CD14-positive monocyte (primary cell): ENCODE results near the gene NAGS. TPM values are rescaled to one million over a fixed set of nuclear protein-coding genes. Genes with fewer than 3 reads are reported as not detected.

Experiments used
- DNase-seq, 3 donors: peaks; one replicate each; pipeline ENCODE4 v3.0.0-alpha.2; 2011 to 2022
- H2AFZ ChIP-seq: 2 replicates; pipeline ENCODE4 v1.6.0; 2012; ENCODE audit warnings: mild to moderate bottlenecking, low read depth, low read length, inconsistent platforms; ENCODE audit not compliant: insufficient read depth, poor library complexity, severe bottlenecking
- H3K27ac ChIP-seq, 2 donors: 1 replicate in 1 of 2; 2 replicates in 1 of 2; pipeline ENCODE4 v1.5.1; 2012 to 2013; ENCODE audit warnings: low read length in 2 of 2, control low read depth in 1 of 2, inconsistent platforms in 1 of 2, low read depth in 1 of 2, mild to moderate bottlenecking in 1 of 2
- H3K27me3 ChIP-seq, 2 donors: one replicate each; pipeline versions ENCODE4 v1.6.0 to v1.6.1; 2011 to 2013; ENCODE audit warnings: low read length in 2 of 2; ENCODE audit not compliant: control insufficient read depth in 2 of 2, insufficient read depth in 2 of 2
- H3K36me3 ChIP-seq, 2 donors: replicated peaks in 1 of 2; 1 replicate in 1 of 2; 2 replicates in 1 of 2; pipeline versions ENCODE4 v1.5.1 to v1.6.1; 2012 to 2013; ENCODE audit warnings: low read length in 2 of 2, control low read depth in 1 of 2, inconsistent platforms in 1 of 2, mild to moderate bottlenecking in 1 of 2; ENCODE audit not compliant: insufficient read depth in 2 of 2, control insufficient read depth in 1 of 2
- H3K4me1 ChIP-seq, 2 donors: 1 replicate in 1 of 2; 2 replicates in 1 of 2; pipeline versions ENCODE4 v1.5.1 to v1.6.1; 2012 to 2013; ENCODE audit warnings: low read length in 2 of 2, control low read depth in 1 of 2, inconsistent platforms in 1 of 2, mild to moderate bottlenecking in 1 of 2, moderate library complexity in 1 of 2; ENCODE audit not compliant: insufficient read depth in 2 of 2, control insufficient read depth in 1 of 2
- H3K4me2 ChIP-seq: replicated peaks from 2 replicates; pipeline ENCODE3; 2012; ENCODE audit warnings: low read length, moderate library complexity, mild to moderate bottlenecking; ENCODE audit not compliant: poor library complexity, severe bottlenecking; ENCODE audit errors: extremely low read depth
- H3K4me3 ChIP-seq, 3 experiments: fragments of 200-600 bp in 1 of 3; sonication (generic) in 1 of 3; replicated peaks in 1 of 3; 1 replicate in 2 of 3; 2 replicates in 1 of 3; pipeline ENCODE4 v1.5.1; 2011 to 2013; ENCODE audit warnings: low read length in 3 of 3, mild to moderate bottlenecking in 3 of 3, control low read depth in 2 of 3, low read depth in 2 of 3, inconsistent platforms in 1 of 3, moderate library complexity in 1 of 3
- H3K79me2 ChIP-seq: 2 replicates; pipeline ENCODE4 v1.6.0; 2012; ENCODE audit warnings: mild to moderate bottlenecking, control low read depth, inconsistent platforms, low read length, moderate library complexity; ENCODE audit not compliant: insufficient read depth
- H3K9ac ChIP-seq: 2 replicates; pipeline ENCODE4 v1.6.0; 2017; ENCODE audit warnings: low read length, mild to moderate bottlenecking; ENCODE audit not compliant: insufficient read depth, poor library complexity, severe bottlenecking
- H3K9me3 ChIP-seq, 2 donors: replicated peaks in 1 of 2; 1 replicate in 1 of 2; 2 replicates in 1 of 2; pipeline versions ENCODE4 v1.5.1 to v1.6.1; 2012 to 2013; ENCODE audit warnings: low read length in 2 of 2, control low read depth in 1 of 2; ENCODE audit not compliant: control insufficient read depth in 1 of 2, insufficient read depth in 1 of 2
- H4K20me1 ChIP-seq: 2 replicates; pipeline ENCODE4 v1.6.0; 2012; ENCODE audit warnings: mild to moderate bottlenecking, low read length, control low read depth, moderate library complexity; ENCODE audit not compliant: insufficient read depth
- H3K27ac Mint-ChIP-seq, 7 donors: one replicate each; pipeline ENCODE4 v1.8.0; 2020; ENCODE audit warnings: mild to moderate bottlenecking in 7 of 7, mixed read lengths in 7 of 7, moderate library complexity in 6 of 7, inconsistent platforms in 2 of 7
- H3K27me3 Mint-ChIP-seq, 3 donors: one replicate each; pipeline ENCODE4 v1.8.0; 2021 to 2022; ENCODE audit warnings: low read depth in 3 of 3, mild to moderate bottlenecking in 3 of 3, mixed read lengths in 3 of 3, moderate library complexity in 3 of 3, inconsistent platforms in 1 of 3
- H3K36me3 Mint-ChIP-seq, 2 donors: one replicate each; pipeline ENCODE4 v1.8.0; 2020; ENCODE audit warnings: mixed read lengths in 2 of 2, inconsistent platforms in 1 of 2, mild to moderate bottlenecking in 1 of 2
- H3K4me1 Mint-ChIP-seq: one replicate; pipeline ENCODE4 v1.8.0; 2020; ENCODE audit warnings: mild to moderate bottlenecking, mixed read lengths
- H3K4me3 Mint-ChIP-seq, 2 donors: one replicate each; pipeline ENCODE4 v1.8.0; 2020; ENCODE audit warnings: mild to moderate bottlenecking in 2 of 2, mixed read lengths in 2 of 2, moderate library complexity in 1 of 2
- H3K9me3 Mint-ChIP-seq, 7 donors: one replicate each; pipeline ENCODE4 v1.8.0; 2020 to 2022; ENCODE audit warnings: mixed read lengths in 7 of 7, mild to moderate bottlenecking in 6 of 7, moderate library complexity in 6 of 7, inconsistent platforms in 2 of 7
- WGBS: methylation state at CpG from one replicate; pipeline ENCODE4 v1.1.5; 2013; ENCODE audit warnings: missing lambda C conversion rate; ENCODE audit not compliant: insufficient coverage; 5-methylcytosine and 5-hydroxymethylcytosine counted together
- intact Hi-C, 2 donors: fragments of 100-400 bp; cut with micrococcal nuclease; formaldehyde crosslinking; loops; one replicate each; pipeline versions ENCODE4 v1.15.0 to v1.15.1; 2023
- polyA plus RNA-seq, 3 donors: library from polyadenylated mRNA; depleted of rRNA in 1 of 3; unstranded in 2 of 3; stranded (reverse) in 1 of 3; fragments of 300-500 nt in 2 of 3; fragments of >200 nt in 1 of 3; fragmentation: Illumina TruSeq in 2 of 3; gene quantifications; 1 replicate in 2 of 3; 2 replicates in 1 of 3; pipeline ENCODE4 v1.2.3, GENCODE V29; 2012 to 2021
- TF ChIP-seq, protein P1 (sequence below): fragments of 200-600 bp; IDR thresholded peaks from one replicate; pipeline ENCODE4 v1.8.0; 2022; ENCODE audit warnings: antibody characterized with exemption, mild to moderate bottlenecking

The NAGS gene
- polyA plus RNA-seq, 3 donors: 0.65 to 0.93 (median 0.84) TPM

- Histone ChIP-seq H3K9ac (peak overlapping the region; percentile 68), H3K27me3 (peaks cover 30 to 46% of the 10 kb centered on the region in 2 donors), H4K20me1 (peaks cover 12% of the 10 kb centered on the region), H2AFZ (peak overlapping the region; percentile 90), H3K79me2 (no peaks in the 10 kb centered on the region), H3K36me3 (peaks cover 6 to 20% of the 10 kb centered on the region in 2 donors), H3K9me3 (peaks cover 0 to 7% of the 10 kb centered on the region in 2 donors), H3K4me1 (peaks cover 41 to 47% of the 10 kb centered on the region in 2 donors), H3K4me3 (peak overlapping the region; percentile 29 to 87 (median 80)), H3K27ac (peak overlapping the region; percentile 43 to 76), H3K4me2 (peak overlapping the region; percentile 96)
- TF ChIP-seq, protein P1, sequence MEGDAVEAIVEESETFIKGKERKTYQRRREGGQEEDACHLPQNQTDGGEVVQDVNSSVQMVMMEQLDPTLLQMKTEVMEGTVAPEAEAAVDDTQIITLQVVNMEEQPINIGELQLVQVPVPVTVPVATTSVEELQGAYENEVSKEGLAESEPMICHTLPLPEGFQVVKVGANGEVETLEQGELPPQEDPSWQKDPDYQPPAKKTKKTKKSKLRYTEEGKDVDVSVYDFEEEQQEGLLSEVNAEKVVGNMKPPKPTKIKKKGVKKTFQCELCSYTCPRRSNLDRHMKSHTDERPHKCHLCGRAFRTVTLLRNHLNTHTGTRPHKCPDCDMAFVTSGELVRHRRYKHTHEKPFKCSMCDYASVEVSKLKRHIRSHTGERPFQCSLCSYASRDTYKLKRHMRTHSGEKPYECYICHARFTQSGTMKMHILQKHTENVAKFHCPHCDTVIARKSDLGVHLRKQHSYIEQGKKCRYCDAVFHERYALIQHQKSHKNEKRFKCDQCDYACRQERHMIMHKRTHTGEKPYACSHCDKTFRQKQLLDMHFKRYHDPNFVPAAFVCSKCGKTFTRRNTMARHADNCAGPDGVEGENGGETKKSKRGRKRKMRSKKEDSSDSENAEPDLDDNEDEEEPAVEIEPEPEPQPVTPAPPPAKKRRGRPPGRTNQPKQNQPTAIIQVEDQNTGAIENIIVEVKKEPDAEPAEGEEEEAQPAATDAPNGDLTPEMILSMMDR: no peak
- H3K4me3 Mint-ChIP-seq: peak overlapping the region; percentile 86 to 94
- H3K36me3 Mint-ChIP-seq: peaks cover 18 to 25% of the 10 kb centered on the region in 2 donors
- H3K27me3 Mint-ChIP-seq: peaks cover 44 to 55% (median 48%) of the 10 kb centered on the region in 3 donors
- intact Hi-C loops: loop anchor here in 1 of 2 donors (5.0 kb wide), 1 partner anchor 36 kb away; no protein-coding TSS in a partner anchor
- DNase-seq: no peak
- H3K9me3 Mint-ChIP-seq: peaks cover 0 to 17% (median 5%) of the 10 kb centered on the region in 7 donors
- H3K4me1 Mint-ChIP-seq: peaks cover 40% of the 10 kb centered on the region
- peak overlapping the region; percentile 18 to 89 (median 85) for H3K27ac Mint-ChIP-seq
- WGBS: 2% methylated on average over 16 of the region's 21 CpGs
Observed at GRCh38 chr17:44006272-44006597, 1.8 kb downstream of the NAGS start.

DNA sequence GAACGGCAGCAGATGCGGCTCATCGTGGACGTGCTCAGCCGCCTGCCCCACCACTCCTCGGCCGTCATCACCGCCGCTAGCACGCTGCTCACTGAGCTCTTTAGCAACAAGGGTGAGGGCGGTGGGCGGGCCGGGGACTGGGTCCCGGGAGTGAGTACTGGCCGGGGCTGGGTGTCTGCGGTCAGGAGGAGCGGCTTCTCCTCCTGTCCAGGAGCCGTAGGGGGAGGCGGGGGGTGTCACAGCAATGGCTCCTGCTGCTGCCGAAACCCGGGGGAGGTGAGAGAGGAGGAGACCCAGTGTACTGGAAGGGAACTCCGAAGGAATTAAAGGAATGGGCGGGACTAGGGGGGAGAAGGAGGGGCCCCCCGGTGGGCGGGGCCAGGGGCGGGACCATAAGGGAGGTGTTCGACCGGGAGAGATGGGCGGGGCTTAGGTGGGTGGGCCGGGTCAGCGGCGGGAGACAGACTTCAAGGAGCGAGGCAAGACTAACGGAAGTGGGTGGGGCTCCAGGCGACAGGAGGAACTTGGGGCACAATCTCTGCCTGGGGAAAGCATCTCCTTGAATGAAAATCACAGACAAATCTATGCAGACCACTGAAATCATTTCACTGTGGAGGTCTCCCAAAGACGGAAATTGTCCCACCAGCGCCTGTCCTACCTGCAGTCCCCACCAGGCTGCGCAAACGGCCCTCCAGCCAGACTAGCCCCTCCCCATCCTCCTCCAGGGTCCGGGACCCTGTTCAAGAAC is 2.4 kb downstream of the NAGS start:
- H3K27me3 ChIP-seq: peaks cover 30 to 45% of the 10 kb centered on the region in 2 donors

More for the DNA sequence above, 2.4 kb downstream of the NAGS start:
- TF ChIP-seq, protein P1: peak; percentile 21
- Histone ChIP-seq H3K4me2 (peak overlapping the region; percentile 96), H4K20me1 (peaks cover 12% of the 10 kb centered on the region), H3K9me3 (peaks cover 0 to 7% of the 10 kb centered on the region in 2 donors), H3K79me2 (no peaks in the 10 kb centered on the region), H3K27ac (peak overlapping the region; percentile 51 to 76), H2AFZ (peak overlapping the region; percentile 90), H3K36me3 (peaks cover 10 to 25% of the 10 kb centered on the region in 2 donors), H3K4me1 (peaks cover 41 to 47% of the 10 kb centered on the region in 2 donors), H3K9ac (peak overlapping the region; percentile 68), H3K4me3 (peak overlapping the region; percentile 67 to 87 (median 80))
- H3K9me3 Mint-ChIP-seq: peaks cover 0 to 17% (median 5%) of the 10 kb centered on the region in 7 donors
- DNase-seq: peak; percentile 96 to 98 (median 98)
- peaks cover 41 to 51% (median 46%) of the 10 kb centered on the region in 3 donors for H3K27me3 Mint-ChIP-seq
- intact Hi-C loops: loop anchor here in 1 of 2 donors (5.0 kb wide), 1 partner anchor 36 kb away; no protein-coding TSS in a partner anchor
- peaks cover 43% of the 10 kb centered on the region for H3K4me1 Mint-ChIP-seq
- WGBS: 0% methylated on average over 36 of the region's 40 CpGs
- H3K36me3 Mint-ChIP-seq: peaks cover 23 to 30% of the 10 kb centered on the region in 2 donors
- H3K4me3 Mint-ChIP-seq: peak overlapping the region; percentile 86 to 94
- H3K27ac Mint-ChIP-seq: peak overlapping the region; percentile 80 to 89 (median 85)
